Stimulated activated CD4-positive, alpha-beta T cell treated with anti-CD3 and anti-CD28 coated beads, Interleukin-12 subunit alpha, Interleukin-12 subunit beta, amount 100 ng/mL, for 48 hours (primary cell): ENCODE results near the gene JAZF1.

Experiments
- DNase-seq, 3 donors: peaks; one replicate each; pipeline ENCODE4 v3.0.0-alpha.2; 2020; ENCODE audit warnings: low read depth in 2 of 3, low spot score in 1 of 3

Gene JAZF1

DNA sequence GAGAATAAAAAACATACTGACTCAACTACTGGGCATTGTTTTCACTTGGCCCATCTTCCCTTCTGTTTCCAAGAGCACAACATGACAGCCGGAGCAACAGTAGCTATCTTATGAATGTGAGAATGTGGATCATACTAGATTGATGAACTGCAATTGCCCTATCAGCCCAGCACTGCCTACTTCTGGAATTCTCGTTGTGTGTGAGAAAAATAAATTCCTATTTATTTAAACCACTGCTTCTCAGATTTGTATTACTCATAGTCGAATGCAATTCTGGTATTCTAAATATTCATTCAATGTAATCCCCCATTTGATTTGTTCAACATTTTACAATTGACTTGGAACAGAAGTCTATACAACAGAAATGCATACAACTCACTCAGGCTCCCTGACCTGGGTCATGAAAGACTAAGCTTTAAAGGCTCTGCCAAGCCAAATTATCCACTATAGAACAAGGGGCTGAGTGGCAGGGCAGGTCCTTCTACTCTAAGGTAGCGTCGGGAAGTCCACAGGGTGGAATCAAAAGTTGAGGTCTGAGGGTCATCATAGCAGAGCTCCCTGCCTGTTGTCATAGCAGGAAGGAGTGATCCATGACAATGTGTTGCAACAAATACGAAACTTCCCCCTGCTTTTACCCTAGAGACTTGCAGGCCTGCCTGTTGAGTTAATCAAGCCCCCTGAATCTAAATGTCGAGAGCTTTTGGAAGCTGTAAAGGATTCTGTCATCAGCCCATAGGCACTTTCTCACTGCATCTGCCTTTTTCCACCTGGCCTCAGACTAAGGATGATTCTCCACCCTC is 12.4 kb upstream of the JAZF1 start:
- DNase-seq = no peak

GRCh38 chr7:28191751-28192150 is 11.2 kb upstream of the JAZF1 start:
- no peak for DNase-seq

DNA sequence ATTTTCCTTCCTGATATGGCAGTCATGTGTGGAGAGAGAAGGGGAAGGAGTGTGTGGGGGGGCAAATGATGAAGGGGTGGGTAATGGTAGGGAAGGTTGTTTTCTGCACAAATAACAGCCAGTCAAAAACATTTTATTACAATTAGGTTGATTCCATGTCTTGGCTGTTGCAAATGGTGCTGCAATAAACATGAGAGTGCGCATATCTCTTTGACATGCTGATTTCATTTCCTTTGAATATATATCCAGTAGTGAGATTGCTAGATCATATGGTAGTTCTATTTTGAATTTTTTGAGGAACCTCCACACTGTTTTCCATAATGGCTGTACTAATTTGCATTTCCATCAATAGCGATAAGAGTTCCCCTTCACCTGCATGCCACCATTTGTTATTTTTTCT is 10.6 kb upstream of the JAZF1 start:
- no peak for DNase-seq

DNA sequence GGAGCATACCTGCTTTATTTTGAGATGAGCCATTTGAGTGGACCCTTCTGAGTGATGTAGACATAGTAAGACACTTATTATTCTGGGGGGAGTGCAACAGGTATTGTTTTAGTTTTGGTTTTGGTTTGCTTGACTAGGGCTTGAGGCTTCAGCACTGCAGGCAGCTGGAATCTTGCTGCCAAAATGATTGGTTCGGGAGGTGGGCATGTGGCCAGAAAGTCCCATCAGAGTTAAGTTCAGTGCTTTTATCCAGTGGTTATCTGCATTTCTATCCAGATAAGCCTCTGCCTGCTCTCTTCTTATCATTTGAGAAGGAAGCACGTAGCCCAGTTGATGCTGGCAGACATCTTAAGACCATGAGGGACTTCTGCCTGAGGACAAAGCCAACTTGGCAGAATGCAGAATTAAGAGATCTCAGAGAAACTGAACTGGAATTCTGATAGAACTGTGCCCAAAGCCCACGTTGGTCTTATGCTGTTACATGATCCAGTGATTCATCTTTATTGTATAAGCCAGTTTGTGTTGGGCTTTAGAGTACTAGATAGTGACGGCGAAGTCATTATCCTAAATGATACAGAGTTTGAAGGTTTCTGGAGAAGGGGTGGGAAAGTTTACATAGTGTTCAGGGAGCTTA is 9.6 kb upstream of the JAZF1 start:
- no peak for DNase-seq

GRCh38 chr7:28187012-28187411 is 6.4 kb upstream of the JAZF1 start:
- no peak for DNase-seq

GRCh38 chr7:28183627-28184026 is 3.0 kb upstream of the JAZF1 start:
- DNase-seq = no peak

DNA sequence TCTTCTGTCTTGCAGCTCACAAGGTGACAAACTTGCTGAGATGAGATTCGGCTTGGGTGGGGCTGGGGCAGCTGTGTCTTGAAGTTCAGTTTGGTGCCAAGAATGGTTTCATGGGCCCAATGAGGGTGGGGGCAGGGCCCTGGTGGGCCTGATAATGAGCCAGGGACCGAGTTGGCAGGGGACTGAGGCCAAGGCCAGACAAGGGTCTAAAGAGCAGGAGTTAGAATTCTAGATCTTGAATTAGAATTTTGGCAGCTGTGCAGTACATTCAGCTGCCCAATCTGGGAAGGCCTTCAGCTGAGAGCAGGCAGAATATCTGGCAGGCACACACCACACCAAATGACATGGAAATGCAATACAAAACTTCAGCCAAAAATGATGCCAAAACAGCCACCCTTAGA is 1.5 kb upstream of the JAZF1 start:
- DNase-seq = no peak

DNA sequence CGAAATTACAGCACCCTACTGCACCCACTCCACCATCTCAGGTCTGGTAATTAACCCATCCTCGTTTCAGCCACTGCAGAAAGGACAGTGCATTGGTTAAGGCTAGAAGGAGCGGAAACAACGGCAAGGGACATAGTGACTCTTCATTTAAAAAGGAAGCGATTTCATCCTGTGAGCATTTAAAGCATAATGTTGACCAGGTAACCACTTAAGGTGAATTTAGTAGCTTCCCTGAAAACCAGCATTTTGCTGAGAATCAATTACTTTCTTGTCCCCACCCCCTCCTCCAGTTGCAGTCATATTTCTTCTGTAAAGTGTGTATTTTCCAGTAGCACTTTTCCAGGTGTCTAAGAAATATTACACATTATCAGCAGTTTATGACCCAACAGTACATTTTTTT is 821 bp upstream of the JAZF1 start:
- DNase-seq = no peak

DNA sequence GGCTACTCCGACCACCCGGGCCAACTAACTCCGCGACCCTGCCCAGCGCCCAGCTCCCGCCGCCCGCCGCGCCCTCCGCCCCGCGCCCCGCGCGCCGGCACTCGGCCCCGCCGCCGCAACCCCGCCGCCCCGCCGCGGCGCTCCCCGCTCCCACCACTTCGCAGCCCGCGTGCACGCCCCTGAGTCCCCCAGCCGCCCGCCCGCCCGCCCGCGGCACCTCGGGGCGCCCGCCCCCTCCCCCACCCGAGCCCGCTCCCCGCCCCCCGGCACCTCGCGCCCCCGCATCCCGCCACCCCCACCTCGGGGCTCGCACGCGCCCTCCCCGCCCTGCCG is 598 bp downstream of the JAZF1 start:
- DNase-seq = no peak

DNA sequence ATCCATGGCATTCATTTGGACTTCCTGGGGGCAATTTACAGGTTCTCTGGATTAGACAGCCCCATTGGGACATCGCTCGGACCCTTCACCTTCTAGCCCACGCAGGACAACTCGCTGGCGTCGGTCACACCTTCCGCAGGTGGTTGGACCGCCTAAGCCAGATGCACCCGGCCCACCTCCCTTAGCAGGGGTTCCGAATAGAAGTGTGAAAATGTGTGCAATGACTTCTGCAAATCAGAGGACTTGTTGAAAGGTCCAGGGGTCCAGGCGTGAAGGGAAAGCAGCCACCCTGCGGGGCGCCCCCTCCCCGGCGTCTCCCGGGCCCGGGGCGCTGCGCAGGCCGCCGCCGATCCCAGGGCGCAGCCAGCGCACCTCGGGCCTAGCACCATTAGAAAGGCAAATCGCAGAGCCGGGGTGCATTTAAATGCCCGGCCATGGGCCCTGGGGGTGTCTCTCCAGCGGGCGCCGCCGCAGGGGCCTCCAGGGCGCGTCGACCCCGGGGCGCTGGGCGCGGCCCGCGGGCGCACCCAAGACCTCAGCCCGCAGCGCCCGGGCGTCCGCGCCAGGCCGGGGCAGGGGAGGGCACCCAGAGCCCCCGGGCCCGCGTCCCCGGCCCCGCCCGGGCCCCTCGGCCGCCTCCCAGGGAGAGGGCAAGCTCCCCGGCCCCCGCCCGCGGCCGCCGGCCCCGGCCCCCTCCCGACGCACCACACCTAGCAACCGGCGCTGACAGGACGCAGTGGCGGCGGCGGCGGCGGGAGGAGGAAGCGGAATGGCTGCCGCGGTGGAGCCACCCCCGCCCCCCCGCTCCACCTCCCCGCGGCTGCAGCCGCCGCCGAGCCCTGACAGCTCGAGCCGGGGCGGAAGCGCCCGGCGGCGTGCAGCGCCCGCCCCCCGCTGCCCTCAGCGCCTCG is 1.2 kb downstream of the JAZF1 start:
- DNase-seq = peak in 1 of 3 donors; percentile 62

- DNase-seq = no peak
Measured at GRCh38 chr7:28178599-28178998, 2.0 kb downstream of the JAZF1 start.

DNA sequence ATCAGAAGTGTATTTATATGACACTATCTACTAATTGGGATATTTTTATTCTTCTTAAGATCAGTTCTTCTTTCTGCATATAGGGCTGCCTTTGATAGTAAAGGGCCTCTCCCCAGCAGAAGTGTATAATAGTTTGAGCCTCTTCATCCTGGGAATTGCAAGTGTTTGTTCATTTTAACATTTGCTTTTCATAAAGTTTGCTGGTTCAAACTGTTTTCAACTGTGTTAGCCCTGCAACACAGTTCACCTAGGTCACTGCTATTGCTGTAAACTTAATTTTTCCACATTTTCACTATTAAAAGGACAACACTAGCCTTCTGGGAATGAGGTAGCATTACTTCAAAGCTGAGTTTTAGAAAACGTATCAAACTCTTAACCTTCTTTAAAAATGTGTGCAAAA is 2.8 kb downstream of the JAZF1 start:
- no peak for DNase-seq

- DNase-seq = no peak
Measured at GRCh38 chr7:28176645-28177044, 4.0 kb downstream of the JAZF1 start.

- DNase-seq = no peak
Measured at GRCh38 chr7:28176174-28176573, 4.4 kb downstream of the JAZF1 start.

DNA sequence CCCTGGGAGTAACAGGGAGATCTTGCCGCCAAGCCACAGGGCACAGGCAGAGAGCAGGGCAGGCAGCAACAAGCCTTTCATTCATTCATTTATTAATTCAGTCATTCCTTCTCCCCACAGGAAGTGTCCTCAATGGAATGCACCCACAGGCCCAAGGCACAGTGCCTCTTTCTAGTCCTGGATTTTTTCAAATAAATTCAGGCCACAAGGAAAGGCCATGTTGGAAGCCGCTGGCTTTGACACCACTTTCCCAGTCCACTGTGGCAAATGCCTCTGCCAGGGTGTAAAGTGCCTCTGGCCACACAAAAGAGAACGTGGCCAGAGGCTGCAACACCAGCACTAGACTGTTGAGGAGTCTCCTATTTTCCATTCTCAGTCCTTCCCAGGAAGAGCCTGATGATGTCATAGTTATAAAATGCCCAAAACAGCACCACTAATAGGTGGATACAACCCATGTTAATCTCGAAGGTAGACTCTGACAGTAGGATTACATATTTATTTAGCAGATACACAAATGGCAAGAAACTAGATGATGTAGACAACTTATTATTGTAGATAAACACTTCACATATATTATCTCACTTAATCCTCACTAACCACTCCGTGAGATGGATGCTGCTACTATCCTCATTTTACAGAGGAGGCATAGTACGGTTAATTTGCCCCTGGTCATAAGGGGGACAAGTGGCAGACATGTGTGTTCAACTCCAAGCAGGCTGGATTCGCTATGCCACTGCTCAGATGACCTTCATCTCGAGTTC is 5.5 kb downstream of the JAZF1 start:
- no peak for DNase-seq

DNA sequence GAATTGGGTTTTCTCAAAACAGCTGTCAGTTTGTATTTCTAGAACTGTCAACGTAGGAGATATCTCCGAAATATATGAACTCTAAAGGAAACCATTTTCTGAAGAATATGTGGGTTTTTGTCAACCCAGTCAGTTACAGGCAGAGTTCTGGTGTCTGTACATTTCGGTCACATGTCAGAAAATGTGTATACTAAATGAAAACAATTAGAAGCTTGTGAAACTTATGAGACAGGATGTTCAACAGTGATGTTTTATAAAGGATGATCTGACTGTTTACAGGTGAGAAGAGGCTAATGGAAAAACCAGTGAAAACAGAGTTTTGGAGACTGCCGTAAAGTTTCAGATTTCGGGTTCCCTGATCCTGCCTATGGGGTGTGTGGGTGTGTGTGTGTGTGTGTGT is 6.2 kb downstream of the JAZF1 start:
- DNase-seq = no peak

GRCh38 chr7:28173531-28173930 is 7.1 kb downstream of the JAZF1 start:
- no peak for DNase-seq

DNA sequence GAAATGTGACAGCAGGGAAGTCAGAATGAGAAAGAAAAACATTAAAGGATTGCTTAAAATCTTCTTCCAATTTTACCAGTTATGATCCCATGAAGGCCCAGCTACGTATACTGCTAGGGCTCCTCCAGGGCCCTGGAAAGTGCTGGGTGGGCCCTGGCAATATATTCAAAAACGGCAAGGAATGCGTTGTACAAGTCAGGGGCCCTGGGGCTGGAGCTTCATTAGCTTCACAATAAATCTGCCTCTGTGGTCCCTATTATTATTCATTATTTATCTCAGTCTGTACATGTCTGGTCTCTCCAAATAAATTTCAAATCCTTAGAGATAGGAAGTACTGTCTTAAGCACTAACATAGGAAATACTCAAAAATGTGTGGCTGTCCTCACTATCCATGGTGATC is 7.6 kb downstream of the JAZF1 start:
- DNase-seq = no peak

GRCh38 chr7:28170701-28171100 is 9.9 kb downstream of the JAZF1 start:
- DNase-seq = no peak

- DNase-seq = no peak
Measured at GRCh38 chr7:28169230-28169629, 11.4 kb downstream of the JAZF1 start.

GRCh38 chr7:28168393-28169158 is 12.0 kb downstream of the JAZF1 start:
- DNase-seq = no peak
